Left renal pelvis (tissue), 4 donors: Measurements from ENCODE around the gene TMTC1. TPM values are rescaled to one million over a fixed set of nuclear protein-coding genes. Genes with fewer than 3 reads are reported as not detected.

Source experiments
- DNase-seq, 4 donors: peaks; one replicate each; pipeline ENCODE4 v3.0.0-alpha.2; 2013; ENCODE audit warnings: low read depth in 4 of 4, low spot score in 3 of 4
- polyA plus RNA-seq, 4 donors: library from polyadenylated mRNA; unstranded; fragments of 120-200 nt; gene quantifications; one replicate each; pipeline ENCODE4 v1.2.1, GENCODE V29; 2013; ENCODE audit not compliant: insufficient read length in 4 of 4

Gene TMTC1
- polyA plus RNA-seq, 4 donors = 23.9 to 91.3 (median 32.5) TPM

DNA sequence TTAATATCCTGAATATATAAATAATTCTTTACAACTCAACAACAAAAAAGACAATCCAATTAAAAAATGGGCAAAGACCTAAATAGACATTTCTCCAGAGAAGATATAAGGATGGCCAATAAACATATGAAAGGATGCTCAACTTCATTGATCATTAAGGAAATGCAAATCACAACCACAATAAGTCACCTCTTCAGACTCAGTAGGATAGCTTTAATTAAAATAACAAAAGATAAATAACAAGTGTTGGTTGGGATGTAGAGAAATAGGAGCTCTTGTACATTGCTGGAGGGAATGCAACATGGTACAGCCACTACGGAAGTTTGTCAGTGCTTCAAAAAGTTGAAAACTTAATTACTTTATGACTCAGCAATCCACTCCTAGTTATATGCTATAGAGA lies 156.5 kb downstream of the TMTC1 start:
- DNase-seq = no peak

GRCh38 chr12:29625359-29625953 lies 158.3 kb downstream of the TMTC1 start:
- no peak for DNase-seq

GRCh38 chr12:29622251-29622650 lies 161.5 kb downstream of the TMTC1 start:
- DNase-seq = no peak

DNA sequence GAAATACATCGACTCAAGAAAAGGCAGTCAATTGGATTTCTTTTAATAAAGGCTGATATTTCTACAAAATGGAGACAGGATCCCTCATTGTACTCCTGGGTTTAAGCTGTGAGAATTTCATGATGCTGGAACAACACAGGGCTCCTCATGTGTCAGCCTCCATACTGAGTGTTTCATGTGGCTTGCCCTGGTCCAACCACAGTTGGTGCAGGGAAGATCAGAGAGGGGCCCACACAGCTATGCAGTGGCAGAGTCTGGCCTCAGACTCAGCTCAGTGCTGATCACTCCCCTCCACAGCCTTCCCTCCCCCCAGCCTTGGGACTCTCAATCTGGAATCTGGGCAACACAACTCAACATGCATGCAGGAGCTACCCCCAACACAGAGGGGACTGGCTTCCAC lies 163.7 kb downstream of the TMTC1 start:
- no peak for DNase-seq

- DNase-seq = no peak
These were observed 166.3 kb downstream of the TMTC1 start for GRCh38 chr12:29617407-29617803.

GRCh38 chr12:29616664-29617406 lies 166.9 kb downstream of the TMTC1 start:
- DNase-seq = no peak

DNA sequence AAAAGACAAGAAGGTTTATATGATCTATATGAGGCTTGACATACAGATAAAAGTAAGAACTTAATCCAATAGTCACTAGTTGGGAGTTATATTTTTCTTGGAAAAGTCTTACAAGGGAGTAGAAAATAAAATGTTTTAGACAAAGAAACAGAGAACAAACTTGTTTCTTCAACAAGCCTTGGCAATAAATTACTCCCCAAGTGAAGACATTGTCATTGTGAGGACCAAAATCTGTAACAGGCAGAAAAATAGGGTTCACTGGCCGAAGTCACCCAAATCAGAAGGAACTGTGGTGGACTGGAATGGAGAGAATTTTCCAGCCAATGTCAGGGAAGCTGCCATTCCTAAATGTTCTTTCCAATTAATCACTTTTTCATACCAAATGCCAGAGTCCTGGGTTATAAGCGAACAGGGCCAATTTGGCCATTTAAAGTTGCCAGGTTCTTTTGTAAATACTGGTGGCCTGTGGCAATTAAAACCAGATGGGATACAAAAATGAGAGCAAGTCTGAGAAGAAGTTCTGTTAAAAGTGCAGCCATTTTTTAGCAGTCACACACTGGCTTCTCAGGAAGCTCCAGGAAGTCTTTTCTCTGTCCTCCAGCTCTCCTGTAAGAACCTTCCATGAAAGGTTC lies 168.9 kb downstream of the TMTC1 start:
- DNase-seq = peak in 1 of 4 donors; percentile 36

GRCh38 chr12:29612912-29613311 lies 170.8 kb downstream of the TMTC1 start:
- DNase-seq = no peak

- DNase-seq = no peak
These were observed 171.8 kb downstream of the TMTC1 start for GRCh38 chr12:29611906-29612305.

DNA sequence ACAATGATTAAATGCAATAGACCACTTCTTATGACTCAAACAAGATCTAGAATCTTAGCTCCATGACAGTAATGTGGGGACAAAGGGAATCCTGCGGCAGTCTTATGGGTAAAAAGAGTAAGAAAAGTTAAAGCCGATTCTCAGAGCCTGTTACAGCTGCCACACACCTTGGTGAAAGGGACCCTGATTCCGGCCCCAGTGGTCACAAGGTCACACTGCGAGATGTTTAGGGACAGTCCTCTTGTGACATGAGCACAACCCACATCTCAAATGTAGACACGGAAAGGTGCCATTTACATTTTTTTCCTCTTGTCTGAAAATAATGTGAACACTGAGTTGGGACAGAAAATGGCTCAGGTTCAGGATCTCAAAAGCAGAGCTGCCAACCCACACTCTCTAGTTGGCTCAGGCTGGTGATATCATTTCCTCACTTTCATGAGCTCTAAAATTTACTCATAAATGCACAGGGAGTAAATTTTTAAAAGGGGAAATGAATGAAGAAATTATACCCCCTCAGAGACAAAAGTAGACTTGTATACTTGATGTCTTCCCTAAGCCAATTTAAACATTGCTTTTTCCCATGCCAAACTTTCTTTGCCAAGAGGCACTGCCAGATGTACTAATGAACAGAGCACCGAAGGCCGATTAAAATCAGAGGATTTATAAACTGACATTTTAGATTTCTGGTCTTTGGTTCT lies 173.1 kb downstream of the TMTC1 start:
- no peak for DNase-seq

DNA sequence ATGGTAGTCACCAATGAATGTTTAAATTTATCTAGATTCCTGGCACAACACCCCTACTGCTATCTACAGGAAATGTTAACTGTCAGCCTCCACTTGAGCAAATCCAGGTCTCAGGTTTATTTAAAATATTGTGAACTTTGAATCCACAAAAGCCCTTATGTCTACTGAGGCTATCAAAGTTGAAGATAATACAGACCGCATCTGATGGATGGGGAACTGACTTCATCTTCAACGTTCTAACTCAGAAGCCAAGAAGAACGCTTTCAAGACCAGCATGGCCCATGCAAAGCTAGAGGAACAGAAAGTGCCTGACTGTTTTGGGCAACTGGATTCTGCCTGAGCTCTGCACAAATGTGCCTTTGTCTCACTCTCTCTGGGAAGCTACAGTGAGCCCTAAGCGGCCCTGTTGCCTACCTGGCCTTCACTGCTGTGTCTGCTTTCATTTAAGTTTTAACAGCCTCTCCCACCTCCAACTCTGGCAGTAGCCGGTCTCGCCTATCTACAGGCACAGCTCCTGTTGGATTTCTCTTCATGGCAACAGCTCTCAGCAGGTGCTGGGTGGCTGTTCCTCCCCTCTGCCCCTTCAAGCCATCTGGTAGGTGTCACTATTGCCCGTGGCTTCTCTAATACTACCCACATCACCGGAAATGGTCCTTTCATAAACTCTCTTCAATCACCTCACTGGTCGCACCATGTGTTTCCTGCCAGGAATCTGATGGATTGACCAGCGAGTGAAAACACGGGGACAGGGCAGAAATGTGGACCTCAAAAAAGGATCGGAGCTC lies 174.1 kb downstream of the TMTC1 start:
- no peak for DNase-seq

GRCh38 chr12:29608581-29608980 lies 175.2 kb downstream of the TMTC1 start:
- DNase-seq = no peak

DNA sequence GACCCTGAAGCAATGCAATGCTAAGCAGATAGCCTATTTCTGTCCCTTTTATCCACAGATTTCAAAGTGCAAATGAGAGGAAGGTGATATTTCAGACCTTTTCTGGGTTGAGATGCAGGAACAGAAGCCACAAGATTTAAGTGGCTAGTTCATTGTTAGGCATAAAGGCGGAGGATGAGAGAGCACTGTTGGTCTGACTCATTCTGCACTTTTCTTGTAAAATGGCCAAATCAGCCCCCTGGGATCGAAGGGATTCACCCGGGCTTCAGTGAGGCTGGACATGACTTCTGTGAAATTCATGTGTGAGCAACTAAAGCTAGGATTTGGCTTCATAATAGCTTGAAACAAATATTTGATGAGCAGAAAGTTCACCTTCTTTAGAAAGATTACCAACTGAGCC lies 184.4 kb downstream of the TMTC1 start:
- no peak for DNase-seq

- no peak for DNase-seq
These were observed 188.5 kb downstream of the TMTC1 start for GRCh38 chr12:29595071-29595755.

DNA sequence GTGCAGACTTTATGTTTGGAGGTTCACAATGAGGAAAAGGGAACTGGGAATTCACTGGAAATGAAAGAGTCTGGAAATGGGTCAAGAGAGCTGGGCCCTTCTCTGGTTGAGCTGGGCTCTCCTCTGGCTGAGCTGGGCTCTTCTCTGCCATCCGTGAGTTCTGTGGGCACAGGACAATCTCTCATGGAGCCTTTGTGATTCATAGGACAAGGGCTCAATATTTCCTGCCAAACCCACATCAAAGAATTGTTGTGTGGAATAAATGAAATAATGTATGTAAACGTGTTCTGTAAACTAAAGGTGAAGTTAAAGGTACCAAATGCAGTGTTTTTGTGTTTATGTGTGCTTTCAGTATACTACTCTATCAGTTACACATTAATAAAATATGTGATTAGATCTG lies 190.7 kb downstream of the TMTC1 start:
- no peak for DNase-seq

DNA sequence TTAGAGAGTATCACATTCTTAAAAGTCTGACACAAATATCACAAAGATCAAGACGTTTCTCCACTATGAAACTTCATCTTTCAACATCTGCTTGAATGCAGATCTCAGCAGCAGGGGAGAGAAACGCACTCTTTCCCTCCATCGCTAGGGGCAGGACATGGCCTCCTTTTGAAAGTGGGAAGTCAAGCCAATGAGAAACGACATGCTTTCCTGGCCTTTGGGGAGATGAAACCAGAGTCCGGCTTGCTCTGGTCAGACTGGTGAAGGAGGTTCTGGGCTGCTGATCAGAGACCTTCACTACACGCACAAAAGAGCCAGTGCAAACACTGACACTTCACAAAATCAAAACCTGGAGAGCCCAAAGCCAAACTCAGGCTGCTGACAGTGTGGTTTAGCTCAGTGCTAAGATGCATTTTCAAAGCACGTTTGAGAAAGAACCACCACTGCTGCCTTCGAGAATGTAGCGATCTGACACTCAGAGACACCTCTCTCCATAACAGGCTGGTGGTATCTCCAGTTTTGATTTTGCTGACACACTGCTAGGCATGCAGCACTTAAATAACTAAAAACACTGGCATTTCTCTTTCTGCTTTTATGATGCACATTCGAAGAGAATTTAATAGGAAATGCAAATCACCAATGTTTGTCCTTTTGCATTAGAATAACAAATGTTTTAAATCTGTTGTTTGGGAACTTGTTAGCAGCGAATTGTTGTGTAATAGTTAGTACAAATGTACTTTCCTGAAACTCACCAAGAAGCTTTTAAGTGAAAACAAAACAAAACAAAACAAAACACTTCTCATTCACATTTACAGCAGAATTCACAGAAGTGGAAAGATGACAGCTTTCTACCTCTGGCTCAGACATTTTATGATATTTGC lies 192.4 kb downstream of the TMTC1 start:
- DNase-seq = peak in 1 of 4 donors; percentile 29

- DNase-seq = no peak
These were observed 193.9 kb downstream of the TMTC1 start for GRCh38 chr12:29589851-29590250.

DNA sequence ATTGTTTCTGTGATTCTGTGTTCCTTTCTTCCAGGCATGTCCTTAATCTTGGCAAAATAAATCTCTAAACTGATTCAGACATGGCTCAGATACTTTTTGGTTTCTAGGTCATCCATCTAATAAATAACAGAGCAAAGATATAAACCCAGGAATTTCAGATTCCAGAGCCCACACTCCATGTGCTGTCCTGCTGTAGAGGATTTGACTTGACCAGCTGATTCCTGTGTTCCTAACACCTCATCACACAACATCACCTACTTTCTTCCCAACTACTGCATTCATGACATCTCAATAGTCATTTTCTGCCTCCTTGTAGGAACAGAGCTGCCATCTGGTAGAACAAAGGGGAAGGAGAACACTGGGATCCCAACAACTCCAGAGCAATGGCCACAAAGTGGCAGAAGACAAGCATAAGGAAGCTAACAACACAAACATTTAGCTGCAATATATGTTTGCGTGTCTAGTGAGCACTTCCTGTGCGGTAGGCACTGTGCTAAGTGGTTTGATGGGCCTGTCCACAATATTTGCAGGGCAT lies 194.4 kb downstream of the TMTC1 start:
- DNase-seq = no peak
